HG02571 (cell line): ENCODE measurements around the gene TCOF1.
A peak's percentile ranks its signal among the peaks of the same experiment; 100 is the strongest.
"Not testable (repeated sequence)": the region's sequence is repeated elsewhere in the genome, so short reads cannot be mapped to it uniquely, and the experiment has no call there.

ENCODE experiments used
- ATAC-seq: cut with Tn5 transposase; IDR thresholded peaks from one replicate; pipeline ENCODE4 v1.9.1; 2021; ENCODE audit warnings: mild to moderate bottlenecking, moderate library complexity; ENCODE audit not compliant: unreplicated experiment

Gene TCOF1

DNA sequence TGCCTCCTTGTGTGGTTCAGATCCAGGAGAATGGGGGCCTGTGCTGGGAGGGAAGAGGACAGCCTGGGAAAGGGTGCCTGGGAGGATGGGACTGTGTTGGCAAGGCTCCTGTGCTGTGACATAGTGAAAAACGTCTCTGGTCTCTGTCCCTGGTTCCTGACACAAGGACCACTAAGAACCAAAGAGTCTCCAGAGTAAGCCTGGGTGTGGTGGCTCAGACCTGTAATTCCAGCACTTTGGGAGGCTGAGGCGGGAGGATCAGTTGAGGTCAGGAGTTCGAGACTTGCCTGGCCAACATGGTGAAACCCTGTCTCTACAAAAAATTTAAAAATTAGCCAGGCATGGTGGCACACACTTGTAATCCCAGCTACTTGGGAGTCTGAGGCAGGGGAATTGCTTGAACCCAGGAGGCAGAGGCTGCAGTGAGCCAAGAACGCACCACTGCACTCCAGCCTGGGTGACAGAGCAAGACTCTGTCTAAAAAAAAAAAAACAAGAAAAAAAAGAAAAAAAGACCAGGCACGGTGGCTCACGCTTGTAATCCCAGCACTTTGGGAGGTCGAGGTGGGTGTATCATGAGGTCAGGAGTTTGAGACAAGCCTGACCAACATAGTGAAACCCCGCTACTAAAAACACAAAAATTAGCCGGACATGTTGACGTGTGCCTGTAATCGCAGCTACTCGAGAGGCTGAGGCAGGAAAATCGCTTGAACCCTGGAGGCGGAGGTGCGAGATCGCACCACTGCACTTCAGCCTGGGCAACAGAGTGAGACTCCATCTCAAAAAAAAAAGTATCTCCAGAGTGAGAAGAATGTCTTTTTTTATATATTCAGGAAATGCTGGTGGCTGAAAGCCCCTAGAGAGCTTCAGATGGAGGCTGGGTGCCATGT, 56.6 kb downstream of the TCOF1 start:
- ATAC-seq = not testable (repeated sequence)

DNA sequence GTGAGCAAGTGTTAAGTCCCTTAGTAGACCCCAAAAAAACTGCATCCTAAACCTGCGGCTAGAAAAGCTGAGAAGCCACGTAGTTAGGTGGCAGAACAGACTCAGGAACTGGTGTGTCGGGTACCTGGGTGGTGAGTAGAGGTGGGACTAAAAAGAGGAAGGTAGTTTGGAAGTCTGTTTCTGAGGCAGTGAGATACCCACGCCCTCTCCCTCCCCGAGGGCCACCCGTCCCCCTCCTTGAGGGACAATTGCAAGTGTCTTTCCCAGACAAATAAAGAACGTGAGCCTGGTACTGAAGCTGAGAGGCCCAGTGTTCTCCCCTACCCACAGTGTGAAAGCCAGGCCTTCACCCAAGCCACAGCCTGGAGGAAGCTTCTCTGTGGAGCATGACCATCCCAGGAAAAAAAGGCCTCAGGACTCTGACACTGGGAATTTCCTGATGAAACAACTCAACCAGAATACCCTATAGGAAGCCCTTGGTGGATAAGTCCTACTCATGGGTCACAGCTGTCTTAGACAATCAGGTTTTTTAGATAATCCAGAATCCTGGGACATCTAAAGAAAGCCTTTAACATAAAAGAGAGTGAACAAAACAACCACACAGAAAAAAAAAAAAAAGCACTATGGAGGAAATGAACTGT, 62.3 kb downstream of the TCOF1 start:
- ATAC-seq = peak; percentile 72

DNA sequence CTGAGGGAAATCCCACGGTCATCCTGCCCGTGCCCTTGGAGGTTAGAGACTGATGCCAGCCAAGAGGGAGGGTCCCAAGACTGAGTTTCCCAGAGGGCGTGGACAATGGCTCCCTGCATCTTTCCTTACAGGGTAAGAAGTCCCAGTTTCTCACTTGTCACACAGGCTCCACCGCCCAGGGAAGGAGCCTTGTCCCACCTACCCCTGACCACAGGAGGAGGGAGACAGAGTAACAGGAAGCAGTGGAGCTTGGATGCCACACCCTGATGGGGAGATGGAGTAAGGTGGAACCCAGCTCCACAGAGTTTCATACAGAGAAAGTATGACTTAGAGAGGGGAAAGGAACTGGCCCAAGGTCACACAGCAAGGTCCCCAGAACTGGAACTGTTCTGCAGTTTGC, 64.6 kb downstream of the TCOF1 start:
- no peak for ATAC-seq

DNA sequence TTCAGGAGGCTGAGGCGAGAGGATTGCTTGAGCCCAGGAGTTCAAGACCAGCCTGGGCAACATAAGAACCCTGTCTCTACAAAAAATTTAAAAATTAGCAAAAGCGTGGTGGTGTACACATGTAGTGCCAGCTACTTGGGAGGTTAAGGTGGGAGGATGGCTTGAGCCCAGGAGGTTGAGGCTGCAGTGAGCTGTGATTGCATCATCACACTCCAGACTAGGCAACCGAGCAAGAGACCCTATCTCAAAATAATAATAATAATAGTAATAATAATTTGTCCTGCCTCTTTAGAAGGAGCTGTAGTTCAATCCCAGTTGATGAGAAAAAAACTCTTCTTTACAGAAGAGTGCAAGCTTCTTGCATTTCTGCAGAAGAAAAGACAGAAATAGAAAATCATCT, 65.3 kb downstream of the TCOF1 start:
- no peak for ATAC-seq

DNA sequence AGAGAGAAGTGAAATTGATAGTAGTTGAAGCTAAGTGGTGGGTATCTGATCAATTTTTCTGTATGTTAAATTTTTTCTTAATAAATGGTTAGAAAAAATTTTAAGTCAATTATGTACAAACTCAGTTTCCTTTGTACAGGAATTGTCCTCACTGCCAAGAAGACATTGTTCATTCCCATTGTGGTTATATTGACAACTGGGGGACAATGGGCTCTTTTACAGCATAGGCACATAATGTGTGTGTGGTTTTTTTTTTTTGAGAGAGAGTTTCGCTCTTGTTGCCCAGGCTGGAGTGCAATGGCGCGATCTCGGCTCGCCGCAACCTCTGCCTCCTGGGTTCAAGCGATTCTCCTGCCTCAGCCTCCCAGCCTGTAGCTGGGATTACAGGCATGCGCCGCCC, 68.7 kb downstream of the TCOF1 start:
- ATAC-seq = not testable (repeated sequence)

DNA sequence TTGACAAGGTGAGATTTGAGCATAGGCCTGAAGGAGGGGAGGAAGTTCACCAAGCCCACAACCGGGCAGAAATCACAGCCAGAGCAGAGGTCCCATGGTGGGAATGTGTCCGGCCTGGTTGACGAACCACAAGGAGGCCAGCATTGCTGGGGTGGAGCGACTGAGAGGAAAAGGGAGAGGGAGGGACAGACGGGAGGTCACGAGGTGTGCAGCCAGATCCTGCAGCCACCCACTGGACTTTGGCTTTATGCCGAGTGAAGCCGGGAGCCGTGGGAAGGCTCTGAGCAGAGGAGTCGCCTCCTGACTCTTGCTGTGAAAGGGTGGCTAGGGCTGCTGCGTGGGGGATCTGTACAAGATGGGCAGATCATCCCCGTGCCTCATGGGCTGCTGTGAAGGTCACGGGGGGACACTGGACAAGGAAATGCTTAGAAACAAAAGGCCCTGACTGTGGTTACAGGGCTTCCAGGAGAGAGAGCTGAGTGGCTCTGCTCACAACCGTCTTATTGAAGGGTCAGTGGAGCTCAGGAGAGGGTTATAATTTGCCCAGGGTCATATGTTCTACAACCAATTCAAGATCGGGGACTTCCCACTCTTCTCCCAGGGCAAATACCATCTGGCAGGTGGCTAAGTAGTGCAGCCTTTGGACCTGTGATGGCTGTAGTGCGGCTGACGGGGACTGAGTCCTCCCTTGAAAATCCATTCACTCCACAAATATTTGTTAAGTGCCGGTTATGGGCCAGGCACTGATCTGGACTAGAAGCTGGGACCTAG, 70.8 kb downstream of the TCOF1 start:
- ATAC-seq = no peak

DNA sequence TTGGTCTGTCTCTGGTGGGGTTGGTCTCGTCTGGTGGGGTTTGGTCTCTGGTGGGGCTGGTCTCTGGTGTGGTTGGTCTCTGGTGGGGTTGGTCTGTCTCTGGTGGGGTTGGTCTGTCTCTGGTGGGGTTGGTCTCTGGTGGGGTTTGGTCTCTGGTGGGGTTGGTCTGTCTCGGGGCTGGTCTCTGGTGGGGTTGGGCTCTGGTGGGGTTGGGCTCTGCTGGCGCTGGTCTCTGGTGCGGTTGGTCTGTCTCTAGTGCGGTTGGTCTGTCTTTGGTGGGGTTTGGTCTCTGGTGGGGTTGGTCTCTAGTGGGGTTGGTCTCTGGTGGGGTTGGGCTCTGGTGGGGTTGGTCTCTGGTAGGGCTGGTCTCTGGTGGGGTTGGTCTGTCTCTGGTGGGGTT, 71.5 kb downstream of the TCOF1 start:
- ATAC-seq = no peak

DNA sequence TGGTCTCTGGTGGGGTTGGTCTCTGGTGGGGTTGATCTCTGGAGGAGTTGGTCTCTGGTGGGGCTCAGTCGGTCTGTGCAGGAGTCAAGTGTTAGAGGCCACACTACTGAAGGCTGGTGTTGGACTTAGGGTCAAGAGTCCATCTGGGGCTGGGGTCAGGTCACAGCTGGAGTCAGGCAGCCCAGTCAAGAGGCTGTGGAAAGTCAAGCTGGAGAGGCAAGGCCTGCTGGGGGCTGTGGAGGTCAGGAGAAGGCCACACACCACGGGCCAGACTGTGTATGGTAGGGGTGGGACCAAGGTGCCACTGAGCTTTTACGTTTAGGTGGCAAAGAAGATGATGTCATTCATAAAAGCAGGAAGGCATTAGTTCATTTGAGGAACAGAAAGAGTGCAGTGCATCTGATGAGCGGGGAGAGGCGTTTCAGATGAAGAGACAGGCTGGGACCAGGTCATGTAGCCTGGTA, 71.9 kb downstream of the TCOF1 start:
- no peak for ATAC-seq

DNA sequence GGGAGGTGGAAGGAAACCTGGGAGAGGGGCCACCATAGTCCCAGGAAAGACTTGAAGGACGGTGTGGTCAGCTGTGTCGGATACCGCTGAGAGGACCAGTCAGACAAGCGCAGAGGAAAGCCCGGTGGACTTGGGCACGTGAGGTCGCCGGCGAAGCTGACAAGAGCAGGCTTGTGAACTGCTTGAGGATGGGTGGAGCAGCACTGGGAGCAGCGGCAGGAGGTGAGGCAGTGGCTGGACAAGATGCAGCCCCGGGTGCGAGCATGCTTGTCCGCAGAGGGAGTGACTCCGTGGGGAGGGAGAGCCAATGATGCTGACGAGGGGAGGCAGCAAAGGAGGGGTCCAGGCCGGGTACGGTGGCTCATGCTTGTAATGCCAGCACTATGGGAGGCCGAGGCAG, 73.6 kb downstream of the TCOF1 start:
- ATAC-seq = no peak

DNA sequence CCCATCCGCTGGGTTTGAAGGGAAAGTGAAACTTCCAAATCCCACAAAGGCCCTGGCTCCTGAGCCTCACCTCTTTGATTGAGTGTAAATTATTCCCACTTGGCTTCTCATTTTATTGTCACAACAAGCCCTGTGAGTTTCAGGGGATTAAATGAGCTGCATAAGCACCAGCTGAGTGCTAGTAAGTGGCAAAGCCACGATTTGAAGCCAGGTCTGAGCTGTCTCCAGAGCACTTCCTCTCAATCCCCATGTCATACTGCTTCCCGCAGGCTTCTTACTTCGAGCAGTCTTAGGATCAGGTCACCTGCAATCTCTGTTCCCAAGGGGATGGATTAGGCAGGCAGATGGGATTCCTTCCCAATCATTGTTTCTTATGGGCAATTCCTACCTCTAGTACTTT, 74.1 kb downstream of the TCOF1 start:
- no peak for ATAC-seq

DNA sequence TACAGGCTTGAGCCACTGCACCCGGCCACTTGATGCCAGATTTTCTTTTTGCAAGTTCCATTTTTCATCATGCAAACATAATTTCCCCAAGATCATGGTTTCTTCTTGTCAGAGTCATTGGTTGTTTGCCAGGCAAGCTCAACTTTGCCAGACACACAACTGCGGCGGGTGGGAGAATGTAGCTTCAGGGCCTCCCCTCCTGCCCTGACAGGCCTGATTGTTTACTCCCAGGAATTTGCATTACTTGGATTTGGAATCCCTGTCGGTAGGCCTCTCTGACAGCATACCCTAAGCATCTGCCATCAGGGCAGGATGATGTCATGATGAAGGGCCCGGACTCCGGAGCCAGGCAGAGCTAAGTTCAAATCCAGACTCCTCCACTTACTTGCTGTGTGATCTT, 77.0 kb downstream of the TCOF1 start:
- ATAC-seq = no peak

DNA sequence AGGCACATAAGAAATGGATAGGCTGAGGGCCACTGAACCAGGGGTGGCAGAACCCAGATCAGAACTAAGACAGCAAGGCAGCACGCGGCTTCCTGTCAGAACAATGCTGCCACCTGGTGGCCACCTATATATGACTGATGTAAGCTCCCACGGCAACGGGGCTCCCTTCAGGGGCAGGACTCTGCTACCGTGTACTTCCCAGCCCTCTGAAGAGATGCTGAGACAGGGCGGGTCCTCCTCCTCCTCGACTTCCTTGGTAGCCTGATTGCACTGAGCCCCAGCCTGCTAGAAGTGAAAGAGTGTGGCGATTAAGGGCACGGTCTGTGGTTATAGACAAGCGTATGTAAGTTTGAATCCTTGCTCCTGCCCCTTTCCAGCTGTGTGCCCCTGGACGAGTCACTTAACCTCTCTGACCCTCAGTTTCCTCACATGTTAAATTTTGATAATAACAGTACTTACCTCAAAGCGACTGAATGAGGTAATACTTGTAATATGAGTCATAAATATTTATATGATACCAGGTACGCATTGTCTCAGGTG, 78.7 kb downstream of the TCOF1 start:
- peak; percentile 87 for ATAC-seq

DNA sequence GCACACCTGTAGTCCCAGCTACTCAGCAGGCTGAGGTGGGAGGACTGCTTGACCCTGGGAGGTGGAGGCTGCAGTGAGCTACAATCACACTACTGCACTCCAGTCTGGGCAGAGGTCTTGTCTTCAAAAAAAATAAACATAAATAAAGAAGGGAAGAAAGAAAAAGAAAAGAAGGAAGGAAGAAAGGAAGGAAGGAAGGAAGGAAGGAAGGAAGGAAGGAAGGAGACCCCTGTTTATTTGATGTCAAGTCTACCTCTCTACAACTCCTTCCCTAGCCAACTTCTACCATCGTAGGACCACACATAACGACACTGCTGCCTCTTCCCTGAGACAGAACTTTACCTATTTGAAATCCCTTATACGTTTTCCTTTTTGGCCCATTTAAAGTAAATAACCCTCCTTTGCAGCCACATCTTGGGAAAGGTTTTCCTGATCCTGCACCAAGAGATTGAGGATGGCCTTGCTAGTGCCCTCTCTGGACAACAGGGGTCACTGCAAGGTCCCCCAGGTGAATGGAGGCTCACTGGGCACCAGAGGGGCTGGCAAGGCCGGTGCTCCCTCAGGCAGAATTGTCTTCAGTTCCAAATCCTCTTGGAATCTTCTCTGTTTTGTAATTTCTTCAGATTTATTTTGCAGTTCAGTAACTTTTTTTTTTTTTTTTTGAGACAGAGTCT, 81.5 kb downstream of the TCOF1 start:
- no peak for ATAC-seq

DNA sequence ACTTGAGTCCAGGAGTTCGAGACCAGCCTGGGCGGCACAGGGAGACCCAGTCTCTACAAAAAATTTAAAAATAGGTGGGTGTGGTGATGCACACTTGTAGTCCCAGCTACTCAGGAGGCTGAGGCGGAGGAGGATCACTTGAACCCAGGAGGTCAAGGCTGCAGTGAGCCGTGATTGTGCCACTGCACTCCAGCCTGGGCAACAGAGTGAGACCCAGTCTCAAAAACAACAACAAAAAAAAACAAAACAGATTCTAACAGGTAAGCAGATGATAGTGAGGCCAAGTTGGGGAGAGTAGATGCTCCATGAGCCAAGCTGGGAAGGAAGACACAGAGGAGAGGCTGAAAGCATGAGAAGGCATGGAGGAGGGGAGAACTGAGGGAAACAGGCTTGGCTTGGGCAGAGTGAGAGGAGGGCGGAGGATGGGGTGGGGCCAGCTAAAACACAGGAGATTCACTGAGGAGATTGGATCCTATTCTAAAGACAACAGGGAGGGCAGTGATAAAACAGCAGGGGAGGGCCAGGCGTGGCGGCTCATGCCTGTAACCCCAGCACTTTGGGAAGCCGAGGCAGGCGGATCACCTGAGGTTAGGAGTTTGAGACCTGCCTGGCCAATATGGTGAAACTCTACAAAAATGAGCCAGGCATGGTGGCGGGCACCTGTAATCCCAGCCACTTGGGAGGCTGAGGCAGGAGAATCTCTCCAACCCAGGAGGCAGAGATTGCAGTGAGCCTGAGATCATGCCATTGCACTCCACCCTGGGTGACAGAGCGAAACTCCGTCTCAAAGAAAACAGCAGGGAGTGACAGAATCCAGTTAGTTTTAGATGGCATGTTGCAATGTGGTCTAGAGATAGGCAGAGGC, 83.7 kb downstream of the TCOF1 start:
- no peak for ATAC-seq

DNA sequence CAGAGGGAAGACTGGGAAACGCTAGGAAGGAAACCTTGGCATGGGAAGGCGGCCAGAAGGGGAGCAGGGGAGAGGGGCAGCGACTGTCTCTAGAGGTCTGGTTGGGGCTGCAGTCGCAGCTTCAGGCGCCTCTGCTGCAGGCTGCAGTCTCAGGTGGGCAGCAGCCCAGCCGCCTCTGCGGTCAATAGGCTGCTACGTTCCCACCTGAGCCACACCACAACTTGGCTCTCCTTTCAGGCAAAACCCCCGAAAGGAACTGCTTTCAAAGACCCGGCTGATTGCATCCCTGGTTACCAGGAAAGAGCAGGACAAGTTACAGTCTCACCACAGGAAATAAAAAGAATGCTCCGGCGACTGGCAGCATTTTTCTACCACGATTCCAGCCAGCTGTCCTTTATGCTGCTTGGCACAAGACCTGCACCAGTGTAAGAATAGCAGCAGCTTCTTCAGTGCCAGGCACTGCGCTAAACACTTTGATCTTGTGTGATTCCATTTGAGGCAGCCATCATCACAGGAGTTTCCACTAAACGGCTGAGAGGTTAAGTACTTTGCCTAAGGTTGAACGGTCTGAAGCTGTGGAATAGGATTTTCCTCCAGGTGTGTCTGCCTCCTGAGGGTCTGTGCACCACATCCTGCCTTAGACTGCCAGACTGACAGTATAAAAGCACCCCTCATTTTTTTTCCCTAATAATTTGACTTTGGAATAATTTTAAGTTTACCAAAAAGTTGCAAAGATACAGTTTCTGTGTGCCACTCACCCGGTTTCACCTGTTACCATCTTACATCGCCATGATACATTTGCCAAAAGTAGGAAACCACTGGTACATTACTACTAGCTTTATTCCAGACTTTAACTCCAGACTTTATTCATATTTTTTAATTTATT, 84.6 kb downstream of the TCOF1 start:
- no peak for ATAC-seq

DNA sequence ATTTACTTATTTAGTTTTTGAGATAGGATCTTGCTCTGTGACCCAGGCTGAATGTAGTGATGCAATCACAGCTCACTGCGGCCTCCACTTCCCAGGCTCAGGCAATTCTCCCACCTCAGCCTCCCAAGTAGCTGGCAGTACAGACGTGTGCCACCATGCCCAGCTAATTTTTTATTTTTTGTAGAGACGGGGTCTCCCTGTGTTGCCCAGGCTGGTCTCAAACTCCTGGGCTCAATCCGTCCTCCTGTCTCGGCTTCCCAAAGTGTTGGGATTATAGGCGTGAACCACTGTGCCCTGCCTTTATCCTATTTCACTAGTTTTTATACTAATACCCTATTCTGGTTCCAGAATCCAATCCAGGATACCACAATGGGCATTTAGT, 85.2 kb downstream of the TCOF1 start:
- ATAC-seq = no peak

DNA sequence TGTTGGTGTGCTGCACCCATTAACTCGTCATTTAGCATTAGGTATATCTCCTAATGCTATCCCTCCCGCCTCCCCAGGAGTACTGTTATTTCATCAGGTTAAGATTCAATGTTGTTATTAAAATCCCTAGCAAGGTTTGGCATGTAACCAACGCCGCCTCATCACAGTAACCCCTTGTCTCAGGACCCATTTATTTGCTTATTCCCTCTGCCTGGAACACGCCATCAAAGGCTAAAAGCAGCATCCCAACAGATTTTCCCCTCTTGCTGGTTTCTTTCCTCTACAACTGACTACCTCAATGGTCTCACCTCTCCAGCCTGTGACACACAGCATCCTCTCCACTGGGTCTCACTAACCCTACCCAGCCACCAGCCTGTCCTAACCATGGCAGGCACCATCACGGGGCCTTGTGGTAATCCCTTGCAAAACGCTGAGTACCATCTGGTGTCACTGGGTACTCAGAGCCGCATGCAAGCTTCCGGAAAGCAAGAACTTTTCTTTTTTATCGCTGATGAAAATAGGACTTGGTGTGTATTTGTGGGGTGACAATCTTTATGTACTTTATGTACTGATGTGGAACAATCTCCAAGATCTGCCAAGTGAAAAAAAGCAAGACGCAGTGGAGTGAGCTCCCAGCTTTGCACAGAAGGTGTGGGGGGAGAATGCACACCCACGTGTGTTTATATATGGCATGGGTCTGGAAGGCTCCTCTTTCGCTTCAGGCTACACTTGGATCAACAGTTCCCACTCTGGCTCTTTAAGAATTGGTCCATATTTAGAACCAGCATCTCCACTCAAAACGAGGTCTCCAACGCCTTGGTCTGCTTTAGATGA, 86.0 kb downstream of the TCOF1 start:
- no peak for ATAC-seq

DNA sequence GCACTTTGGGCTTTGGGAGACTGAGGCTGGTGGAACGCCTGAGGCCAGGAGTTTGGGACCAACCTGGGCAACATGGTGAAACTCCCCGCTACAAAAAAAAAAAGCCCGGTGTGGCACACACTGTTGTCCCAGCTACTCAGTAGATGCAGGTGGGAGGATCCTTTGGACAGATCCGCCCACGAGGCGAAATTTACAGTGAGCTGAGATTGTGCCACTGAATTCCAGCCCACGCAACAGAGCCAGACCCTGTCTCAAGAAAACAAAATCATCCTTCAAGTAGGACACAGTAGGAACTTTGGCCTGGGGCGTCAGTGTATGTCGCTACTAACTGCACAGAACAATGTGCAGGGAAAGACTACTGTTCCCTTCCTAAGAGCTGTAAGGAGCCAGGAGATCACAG, 87.3 kb downstream of the TCOF1 start:
- ATAC-seq = no peak
